A549 (cell line): ENCODE measurements around the gene HLA-DQB1. TPM values are rescaled to one million over a fixed set of nuclear protein-coding genes. Genes with fewer than 3 reads are reported as not detected.

Experiments used
- ATAC-seq, 2 experiments: fragments of 200-7000 bp in 1 of 2; fragments of >200 bp in 1 of 2; cut with Nextera tagmentation in 1 of 2; cut with Tn5 transposase in 1 of 2; 3 replicates each; pipeline versions ENCODE4 v1.8.0 to v1.9.1; 2018 to 2020; ENCODE audit warnings: mild to moderate bottlenecking in 1 of 2, moderate library complexity in 1 of 2
- CTCF ChIA-PET: fragments of 300-600 bp; sonication (Branson Sonifier 250); formaldehyde crosslinking; extraction: SDS; loops from one replicate; lab custom pipeline; 2021; ENCODE audit warnings: antibody characterized with exemption, inconsistent platforms; lab: Yijun Ruan, JAX
- POLR2A ChIA-PET: fragments of 350-600 bp; formaldehyde crosslinking; extraction: SDS; loops from one replicate; lab custom pipeline; 2021; ENCODE audit warnings: antibody characterized with exemption, inconsistent platforms; lab: Yijun Ruan, JAX
- DNase-seq, 2 experiments: peaks; one replicate each; pipeline versions ENCODE4 v3.0.0 to v3.0.0-alpha.2; 2011 to 2016; ENCODE audit warnings: low read depth in 1 of 2, low spot score in 1 of 2
- FAIRE-seq: peaks from 2 replicates; lab custom pipeline; 2011; peaks lifted over from hg19 to GRCh38; lab: Jason Lieb, UNC
- H3K27ac ChIP-seq, 2 experiments: fragments of >200 bp; sonication (Bioruptor Twin); formaldehyde crosslinking; 3 replicates each; pipeline ENCODE4 v1.5.1; 2016 to 2017
- H3K4me1 ChIP-seq: fragments of >200 bp; sonication (Bioruptor Twin); formaldehyde crosslinking; 3 replicates; pipeline ENCODE4 v1.6.1; 2016
- H3K4me2 ChIP-seq: fragments of >200 bp; sonication (Bioruptor Twin); formaldehyde crosslinking; 3 replicates; pipeline ENCODE4 v1.6.1; 2016
- H3K4me3 ChIP-seq: fragments of >200 bp; sonication (Bioruptor Twin); formaldehyde crosslinking; 3 replicates; pipeline ENCODE4 v1.5.1; 2016
- H3K9me3 ChIP-seq: fragments of >200 bp; sonication (Bioruptor Twin); formaldehyde crosslinking; 3 replicates; pipeline ENCODE4 v1.6.1; 2016
- BHLHE40 ChIP-seq: IDR thresholded peaks from 2 replicates; pipeline ENCODE4 v1.6.1; 2012; ENCODE audit warnings: low read depth, low read length, inconsistent platforms
- CBX2 ChIP-seq: fragments of 200-600 bp; sonication (generic); IDR thresholded peaks from 2 replicates; pipeline ENCODE4 v1.6.1; 2016; ENCODE audit warnings: low read depth, mild to moderate bottlenecking, borderline replicate concordance
- E2F6 ChIP-seq: IDR thresholded peaks from 2 replicates; pipeline ENCODE4 v1.6.1; 2012; ENCODE audit warnings: low read depth, borderline replicate concordance
- EHF ChIP-seq: fragments of 250-450 bp; sonication (Bioruptor Pico); IDR thresholded peaks from 2 replicates; pipeline ENCODE4 v1.5.0; 2020; ENCODE audit warnings: mild to moderate bottlenecking
- EP300 ChIP-seq, 2 experiments: fragments of >200 bp; sonication (Bioruptor Twin); formaldehyde crosslinking; IDR thresholded peaks; 2 replicates in 1 of 2; 3 replicates in 1 of 2; pipeline ENCODE4 v1.6.1; 2016 to 2017
- FOSB ChIP-seq: fragments of 250-450 bp; sonication (Bioruptor Pico); IDR thresholded peaks from 2 replicates; pipeline ENCODE4 v1.5.0; 2020; ENCODE audit warnings: mild to moderate bottlenecking, moderate library complexity
- FOXS1 ChIP-seq: fragments of 250-450 bp; sonication (Bioruptor Pico); IDR thresholded peaks from 2 replicates; pipeline ENCODE4 v1.5.0; 2020; ENCODE audit warnings: mild to moderate bottlenecking, moderate library complexity
- HES2 ChIP-seq: fragments of >200 bp; sonication (Bioruptor Twin); formaldehyde crosslinking; IDR thresholded peaks from 2 replicates; pipeline ENCODE4 v1.6.1; 2016
- HMGXB4 ChIP-seq: fragments of 250-450 bp; sonication (Bioruptor Pico); IDR thresholded peaks from 2 replicates; pipeline ENCODE4 v1.5.0; 2021; ENCODE audit warnings: mild to moderate bottlenecking, moderate library complexity, borderline replicate concordance
- JUNB ChIP-seq: fragments of >200 bp; sonication (Bioruptor Twin); formaldehyde crosslinking; IDR thresholded peaks from 2 replicates; pipeline ENCODE4 v1.6.1; 2016
- MAFK ChIP-seq: fragments of 450-650 bp; IDR thresholded peaks from 2 replicates; pipeline ENCODE4 v1.6.1; 2014; ENCODE audit not compliant: partially characterized antibody
- NPAS2 ChIP-seq: fragments of 250-450 bp; sonication (Bioruptor Pico); IDR thresholded peaks from 2 replicates; pipeline ENCODE4 v1.8.0; 2022; ENCODE audit warnings: mild to moderate bottlenecking, moderate library complexity, borderline replicate concordance
- REST ChIP-seq: fragments of 200-600 bp; sonication (generic); IDR thresholded peaks from 2 replicates; pipeline ENCODE4 v1.6.1; 2016; ENCODE audit warnings: antibody characterized with exemption, mild to moderate bottlenecking, moderate library complexity
- SREBF2 ChIP-seq: fragments of 450-650 bp; IDR thresholded peaks from 2 replicates; pipeline ENCODE4 v1.6.1; 2014; ENCODE audit warnings: mild to moderate bottlenecking, moderate library complexity
- WGBS: methylation state at CpG from one replicate; pipeline ENCODE4 v1.1.6; 2017; ENCODE audit errors: missing lambda C conversion rate; 5-methylcytosine and 5-hydroxymethylcytosine counted together
- polyA plus RNA-seq, 4 experiments: library from polyadenylated mRNA; depleted of rRNA in 3 of 4; stranded (reverse); fragments of >200 nt; fragmentation: RNase III in 1 of 4; extraction: RNeasy Plus Mini Kit Qiagen cat#74134 plus additional on column Dnase treatment in 1 of 4; gene quantifications; 2 replicates in 3 of 4; 3 replicates in 1 of 4; pipeline ENCODE4 v1.2.3, GENCODE V29; 2011 to 2017

Gene HLA-DQB1
- polyA plus RNA-seq, 2 of the 4 experiments (the other 2 are of a cell fraction), result not detected

- no peak for TF ChIP-seq REST
- TF ChIP-seq E2F6, result no peak
- no peak for TF ChIP-seq SREBF2
- TF ChIP-seq CBX2, result no peak
- TF ChIP-seq EHF, result no peak
- no peak for TF ChIP-seq FOXS1 (CRISPR knock-in tag)
- no peak for TF ChIP-seq FOSB
- no peak for TF ChIP-seq EP300 (IDR thresholded peaks at IDR 0.05)
- TF ChIP-seq, all 56 proteins: peak for 0
Measured at GRCh38 chr6:32655203-32655710, 11.2 kb downstream of the HLA-DQB1 start (continued).

- WGBS, result 34% methylated on average over 6 of the region's 6 CpGs
- ChIA-PET POLR2A (no interaction called here), CTCF (no interaction called here)
Measured at GRCh38 chr6:32645047-32645703, 21.3 kb downstream of the HLA-DQB1 start.

More at GRCh38 chr6:32645047-32645703, 21.3 kb downstream of the HLA-DQB1 start:
- Histone ChIP-seq H3K4me2 (no peak overlapping the region), H3K27ac (no peak overlapping the region), H3K9me3 (no peaks in the 10 kb centered on the region), H3K4me1 (no peaks in the 10 kb centered on the region), H3K4me3 (no peak overlapping the region)
- no peak for ATAC-seq
- TF ChIP-seq REST (no peak), HMGXB4 (CRISPR knock-in tag) (no peak), HES2 (no peak), JUNB (no peak), NPAS2 (CRISPR knock-in tag) (no peak), MAFK (no peak), BHLHE40 (no peak), CBX2 (no peak)
- no peak for DNase-seq
- no peak for FAIRE-seq
